Adrenal gland (tissue), 5 donors: ENCODE measurements around the gene USP14.

Source experiments
- CTCF ChIP-seq, 6 experiments: fragments of 450-650 bp in 4 of 6; fragments of 200-600 bp in 2 of 6; sonication (generic) in 1 of 6; IDR thresholded peaks; 1 replicate in 5 of 6; 2 replicates in 1 of 6; pipeline versions ENCODE4 v1.5.1 to v1.8.0; 2016 to 2021; ENCODE audit warnings: antibody characterized with exemption in 6 of 6, mild to moderate bottlenecking in 2 of 6, moderate library complexity in 1 of 6
- POLR2A ChIP-seq, 2 donors: fragments of 450-650 bp; IDR thresholded peaks; one replicate each; pipeline ENCODE4 v1.6.1; 2017; ENCODE audit warnings: antibody characterized with exemption in 2 of 2, mild to moderate bottlenecking in 2 of 2, moderate library complexity in 1 of 2
- donor health status: DM: no; HTN: no; CAD: no.

- no peak for TF ChIP-seq CTCF (IDR thresholded peaks at IDR 0.05)
- no peak for TF ChIP-seq POLR2A (IDR thresholded peaks at IDR 0.05)
Observed at GRCh38 chr18:240175-240574, 81.8 kb downstream of the USP14 start.
